ENCODE results near the gene FOXK1. TPM values are rescaled to one million over a fixed set of nuclear protein-coding genes. Genes with fewer than 3 reads are reported as not detected.

FOXK1 gene
- total and polyA plus RNA-seq, 2 of the 13 experiments (the other 11 are each of a cell fraction or from before 2014, with no cell fraction given): 4.6 to 8.8 TPM

DNA sequence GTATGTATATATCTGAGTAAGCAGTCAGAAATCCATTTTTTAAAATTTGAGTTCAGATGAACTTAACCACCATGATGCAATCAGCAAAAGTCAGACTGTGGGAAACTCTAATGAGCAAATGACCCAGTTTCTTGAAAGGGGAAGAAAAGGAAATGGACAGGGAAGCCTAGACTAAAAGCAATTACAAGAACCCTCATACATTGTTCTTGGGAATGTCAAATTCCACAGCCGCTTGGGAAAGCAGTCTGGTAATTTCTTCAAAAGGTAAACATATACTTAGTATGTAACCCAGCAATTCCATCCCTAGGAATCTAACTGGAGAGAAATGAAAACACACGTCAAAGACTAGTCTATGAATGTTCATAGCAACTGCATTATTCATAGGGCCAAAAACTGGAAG is 16.4 kb upstream of the FOXK1 start:
- in situ Hi-C loops (cut with HindIII; ENCODE audit: extremely low pct_ligation_motif_present, low pct_unique_long_range_greater_than_20kb) (no loop called here), intact Hi-C loops (cut with micrococcal nuclease; ENCODE audit: unreplicated experiment) (no loop called here)
- Histone ChIP-seq H3K4me3 (replicated peaks in 1 of 3; ENCODE audit: insufficient read depth in 1 of 3, low read depth in 2 of 3, low read length in 3 of 3) (no peak overlapping the region), H3K79me2 (ENCODE audit: insufficient read depth, low read length) (no peaks in the 10 kb centered on the region), H3K36me3 (replicated peaks in 1 of 2; ENCODE audit: control insufficient read depth in 1 of 2, insufficient read depth in 2 of 2, low read length in 2 of 2) (no peaks in the 10 kb centered on the region), H3K27me3 (ENCODE audit: control insufficient read depth in 1 of 2, insufficient read depth in 2 of 2, low read length in 2 of 2) (no peaks in the 10 kb centered on the region), H3K9me3 (ENCODE audit: low read length) (0 out of 2 replicates have a peak, but pooled peaks cover under 1% of the 10 kb centered on the region), H4K20me1 (ENCODE audit: insufficient read depth, low read length) (no peaks in the 10 kb centered on the region), H3K4me1 (ENCODE audit: insufficient read depth, low read length) (peaks cover 13% of the 10 kb centered on the region), H2AFZ (ENCODE audit: low read length) (no peak overlapping the region), H3K4me2 (ENCODE audit: low read depth, low read length) (no peak overlapping the region), H3K27ac (ENCODE audit: extremely low read length, insufficient read depth, low read length) (no peak overlapping the region), H3K9ac (ENCODE audit: insufficient read depth, low read depth, low read length) (no peak overlapping the region)
- 12% methylated on average over 2 of the region's 2 CpGs for WGBS (ENCODE audit: low lambda C conversion rate)
- CTCF ChIA-PET (ENCODE audit: low intra/inter-chr PET ratio, low total read pairs): no interaction called here
- POLR2A ChIA-PET: interaction anchor here (0.9 kb wide), 1 partner anchor 24 kb away, joined by 3 read pairs; no protein-coding TSS in a partner anchor
- DNase-seq (ENCODE audit: low spot score) (no peak), FAIRE-seq (no peak), ATAC-seq (no peak)
- BruUV-seq (replicated peaks): no TSS peak
- 0 out of 2 replicates have a peak, but pooled peaks have one; percentile 18 for TF ChIP-seq CEBPB (IDR thresholded peaks at IDR 0.05; ENCODE audit: borderline replicate concordance, low read depth, low read length)
- TF ChIP-seq ZNF362 (CRISPR knock-in tag; IDR thresholded peaks at IDR 0.05; ENCODE audit: borderline replicate concordance): no peak

GRCh38 chr7:4667776-4668509 is 14.2 kb upstream of the FOXK1 start:
- H3K27ac ChIP-seq (ENCODE audit: extremely low read length, insufficient read depth, low read length): no peak overlapping the region
- no TSS peak for BruUV-seq (replicated peaks)
- no peaks in the 10 kb centered on the region for H3K36me3 ChIP-seq (replicated peaks in 1 of 2; ENCODE audit: control insufficient read depth in 1 of 2, insufficient read depth in 2 of 2, low read length in 2 of 2)
- no peaks in the 10 kb centered on the region for H3K79me2 ChIP-seq (ENCODE audit: insufficient read depth, low read length)
- WGBS (ENCODE audit: low lambda C conversion rate): 34% methylated on average over 18 of the region's 19 CpGs
- POLR2A ChIA-PET: interaction anchor here (1.0 to 1.8 kb wide), 2 partner anchors 17 to 26 kb away, joined by 3 to 8 read pairs; no protein-coding TSS in a partner anchor
- no peaks in the 10 kb centered on the region for H4K20me1 ChIP-seq (ENCODE audit: insufficient read depth, low read length)
- H2AFZ ChIP-seq (ENCODE audit: low read length): peak overlapping the region; percentile 23
- intact Hi-C loops (cut with micrococcal nuclease; ENCODE audit: unreplicated experiment) (no loop called here), in situ Hi-C loops (cut with HindIII; ENCODE audit: extremely low pct_ligation_motif_present, low pct_unique_long_range_greater_than_20kb) (no loop called here)
- H3K4me2 ChIP-seq (ENCODE audit: low read depth, low read length): peak overlapping the region; percentile 78
- peaks cover 13% of the 10 kb centered on the region for H3K4me1 ChIP-seq (ENCODE audit: insufficient read depth, low read length)
- no peak for DNase-seq (ENCODE audit: low spot score)
- H3K27me3 ChIP-seq (ENCODE audit: control insufficient read depth in 1 of 2, insufficient read depth in 2 of 2, low read length in 2 of 2): no peaks in the 10 kb centered on the region
- FAIRE-seq: no peak
- ATAC-seq: peak; percentile 50
- CTCF ChIA-PET (ENCODE audit: low intra/inter-chr PET ratio, low total read pairs): no interaction called here
- H3K9ac ChIP-seq (ENCODE audit: insufficient read depth, low read depth, low read length): no peak overlapping the region
- H3K4me3 ChIP-seq (replicated peaks in 1 of 3; ENCODE audit: insufficient read depth in 1 of 3, low read depth in 2 of 3, low read length in 3 of 3): peak overlapping the region in 1 of 3 experiments; percentile 54; a peak in 2 of 6 replicates
- 0 out of 2 replicates have a peak, but pooled peaks cover 3% of the 10 kb centered on the region for H3K9me3 ChIP-seq (ENCODE audit: low read length)
- TF ChIP-seq SALL1 (CRISPR knock-in tag; IDR thresholded peaks at IDR 0.05): peak; percentile 34; the same call in 1 of the 2 replicates
- TF ChIP-seq BHLHE40 (IDR thresholded peaks at IDR 0.05; ENCODE audit: low read length): peak; percentile 55; the same call in 1 of the 2 replicates
- no peak for TF ChIP-seq GZF1 (CRISPR knock-in tag; IDR thresholded peaks at IDR 0.05)
- TF ChIP-seq ZNF263 (CRISPR knock-in tag; IDR thresholded peaks at IDR 0.05): peak; percentile 83
- TF ChIP-seq ZNF180 (CRISPR knock-in tag; IDR thresholded peaks at IDR 0.05; ENCODE audit: borderline replicate concordance, low read depth): no peak
- no peak for TF ChIP-seq SMC3 (IDR thresholded peaks at IDR 0.05; ENCODE audit: low read length)
- TF ChIP-seq MAFK (conservative IDR thresholded peaks at IDR 0.05 in 1 of 2, IDR thresholded peaks at IDR 0.05 in 1 of 2; ENCODE audit: low read length in 2 of 2): peak; percentile 88 to 90
- TF ChIP-seq FLYWCH1 (CRISPR knock-in tag; IDR thresholded peaks at IDR 0.05): no peak

All from HepG2 (cell line).